HepG2 (cell line): ENCODE measurements around the gene CXorf38. TPM values are rescaled to one million over a fixed set of nuclear protein-coding genes. Genes with fewer than 3 reads are reported as not detected.

Source experiments
- ATAC-seq: fragments of 200-7000 bp; cut with Tn5 transposase; 3 replicates; pipeline ENCODE4 v1.9.1; 2020; ENCODE audit warnings: mild to moderate bottlenecking, moderate library complexity
- BruUV-seq: library from RNA; stranded (reverse); fragments of 400-500 nt; replicated peaks from 2 replicates; lab custom pipeline; 2021; lab: Mats Ljungman, UMichigan
- CTCF ChIA-PET: fragments of 300-600 bp; formaldehyde crosslinking; extraction: SDS; loops from one replicate; lab custom pipeline; 2021; ENCODE audit warnings: low total read pairs, inconsistent platforms, low intra/inter-chr PET ratio; lab: Yijun Ruan, JAX
- POLR2A ChIA-PET: fragments of 350-600 bp; sonication (Branson Sonifier 250); formaldehyde crosslinking; loops from one replicate; lab custom pipeline; 2020; ENCODE audit warnings: antibody characterized with exemption, inconsistent platforms; lab: Yijun Ruan, JAX
- DNase-seq: peaks from one replicate; pipeline ENCODE4 v3.0.0-alpha.2; 2015; ENCODE audit warnings: low spot score
- FAIRE-seq: peaks from 3 replicates; lab custom pipeline; 2011; peaks lifted over from hg19 to GRCh38; lab: Jason Lieb, UNC
- H2AFZ ChIP-seq: one replicate; pipeline ENCODE4 v1.6.1; 2011; ENCODE audit warnings: low read length, inconsistent platforms
- H3K27ac ChIP-seq: fragments of 300-600 bp; 3 replicates; pipeline ENCODE4 v1.8.0; 2011; ENCODE audit warnings: mixed run types, mild to moderate bottlenecking, mixed read lengths, low read length, inconsistent platforms; ENCODE audit not compliant: insufficient read depth; ENCODE audit errors: extremely low read length
- H3K27me3 ChIP-seq, 2 experiments: fragments of 200-600 bp in 1 of 2; 2 replicates in 1 of 2; 3 replicates in 1 of 2; pipeline versions ENCODE4 v1.6.0 to v1.8.0; 2011; ENCODE audit warnings: low read length in 2 of 2, mild to moderate bottlenecking in 2 of 2, moderate library complexity in 2 of 2, inconsistent platforms in 1 of 2; ENCODE audit not compliant: insufficient read depth in 2 of 2, control insufficient read depth in 1 of 2
- H3K36me3 ChIP-seq, 2 experiments: fragments of 200-600 bp in 1 of 2; replicated peaks in 1 of 2; 2 replicates in 1 of 2; 3 replicates in 1 of 2; pipeline versions ENCODE4 v1.5.1 to v1.8.0; 2011; ENCODE audit warnings: low read length in 2 of 2, inconsistent platforms in 1 of 2; ENCODE audit not compliant: insufficient read depth in 2 of 2, control insufficient read depth in 1 of 2
- H3K4me1 ChIP-seq: 2 replicates; pipeline ENCODE4 v1.5.1; 2012; ENCODE audit warnings: low read length, inconsistent platforms; ENCODE audit not compliant: insufficient read depth
- H3K4me2 ChIP-seq: 2 replicates; pipeline ENCODE4 v1.6.0; 2011; ENCODE audit warnings: low read depth, low read length, inconsistent platforms
- H3K4me3 ChIP-seq, 3 experiments: fragments of 200-600 bp in 1 of 3; sonication (generic), shearing (Covaris generic) in 1 of 3; replicated peaks in 1 of 3; 2 replicates each; pipeline ENCODE4 v1.5.1; 2011 to 2016; ENCODE audit warnings: low read length in 3 of 3, inconsistent platforms in 2 of 3, low read depth in 2 of 3, mild to moderate bottlenecking in 2 of 3, control low read depth in 1 of 3, mixed read lengths in 1 of 3; ENCODE audit not compliant: insufficient read depth in 1 of 3
- H3K79me2 ChIP-seq: one replicate; pipeline ENCODE4 v1.6.1; 2011; ENCODE audit warnings: low read length, inconsistent platforms; ENCODE audit not compliant: insufficient read depth
- H3K9ac ChIP-seq: 2 replicates; pipeline ENCODE4 v1.6.0; 2011; ENCODE audit warnings: mild to moderate bottlenecking, low read depth, low read length, inconsistent platforms; ENCODE audit not compliant: insufficient read depth
- H3K9me3 ChIP-seq: 2 replicates; pipeline ENCODE4 v1.5.1; 2012; ENCODE audit warnings: mild to moderate bottlenecking, low read length
- H4K20me1 ChIP-seq: 2 replicates; pipeline ENCODE4 v1.6.0; 2011; ENCODE audit warnings: inconsistent platforms, mild to moderate bottlenecking, low read length, moderate library complexity; ENCODE audit not compliant: insufficient read depth
- CTCF ChIP-seq: sonication (generic); formaldehyde crosslinking; IDR thresholded peaks from 2 replicates; pipeline ENCODE4 v1.5.0; 2020; ENCODE audit warnings: mild to moderate bottlenecking, missing genetic modification reagents, moderate library complexity
- EZH2 ChIP-seq: conservative IDR thresholded peaks from 2 replicates; pipeline ENCODE4 v1.6.1; 2012; ENCODE audit warnings: mild to moderate bottlenecking, low read depth, low read length, moderate library complexity
- FOXA1 ChIP-seq, 2 experiments: fragments of 450-650 bp in 1 of 2; sonication (generic) in 1 of 2; formaldehyde crosslinking in 1 of 2; IDR thresholded peaks; 2 replicates each; pipeline versions ENCODE4 v1.4.0 to v1.6.1; 2016 to 2020; ENCODE audit warnings: missing genetic modification reagents in 1 of 2
- GATAD2A ChIP-seq: IDR thresholded peaks from 2 replicates; pipeline ENCODE4 v1.6.1; 2016
- MAFK ChIP-seq, 2 experiments: IDR thresholded peaks in 1 of 2; conservative IDR thresholded peaks in 1 of 2; 2 replicates each; pipeline ENCODE4 v1.6.1; 2011; ENCODE audit warnings: improper control_type of control experiment in 2 of 2, low read length in 2 of 2
- MLXIP ChIP-seq: sonication (generic); formaldehyde crosslinking; IDR thresholded peaks from 2 replicates; pipeline ENCODE4 v1.9.0; 2021; ENCODE audit warnings: missing genetic modification reagents, borderline replicate concordance
- MNT ChIP-seq: fragments of 450-650 bp; IDR thresholded peaks from 2 replicates; pipeline ENCODE4 v1.6.1; 2016
- SAP130 ChIP-seq: IDR thresholded peaks from 2 replicates; pipeline ENCODE4 v1.6.1; 2016; ENCODE audit warnings: low read depth
- ZNF256 ChIP-seq: sonication (generic); formaldehyde crosslinking; conservative IDR thresholded peaks from 2 replicates; pipeline ENCODE4 v1.4.0; 2020; ENCODE audit warnings: missing genetic modification reagents
- ZNF724P ChIP-seq: sonication (generic); formaldehyde crosslinking; IDR thresholded peaks from 2 replicates; pipeline ENCODE4 v1.8.0; 2022; ENCODE audit warnings: missing genetic modification reagents, borderline replicate concordance
- WGBS: methylation state at CpG from one replicate; pipeline ENCODE4 v1.1.6; 2017; ENCODE audit warnings: low lambda C conversion rate; 5-methylcytosine and 5-hydroxymethylcytosine counted together
- in situ Hi-C: cut with HindIII; loops from 2 replicates; pipeline ENCODE4 v1.10.0; 2017; ENCODE audit warnings: low pct_unique_long_range_greater_than_20kb; ENCODE audit not compliant: extremely low pct_ligation_motif_present
- intact Hi-C: fragments of 100-400 bp; cut with micrococcal nuclease; formaldehyde crosslinking; loops from one replicate; pipeline ENCODE4 v1.10.0; 2022; ENCODE audit not compliant: unreplicated experiment
- polyA plus RNA-seq, 8 experiments: library from polyadenylated mRNA; depleted of rRNA in 3 of 8; stranded (reverse) in 7 of 8; unstranded in 1 of 8; fragments of >200 nt; fragmentation: Illumina TruSeq in 4 of 8; extraction: Trizol in 4 of 8; gene quantifications; 2 replicates each; pipeline versions ENCODE4 v1.2.1 to v1.2.3, GENCODE V29; 2011 to 2016; ENCODE audit warnings: low read depth in 4 of 8, missing spikeins in 1 of 8, mixed read lengths in 1 of 8; ENCODE audit not compliant: insufficient read depth in 1 of 8
- total RNA-seq, 5 experiments: library from RNA; depleted of rRNA; stranded (reverse); fragments of >200 nt; fragmentation: Illumina TruSeq; extraction: Trizol; gene quantifications; 2 replicates each; pipeline ENCODE4 v1.2.3, GENCODE V29; 2016; ENCODE audit warnings: low read depth in 1 of 5

CXorf38 gene
- total and polyA plus RNA-seq, 2 of the 13 experiments (the other 11 are each of a cell fraction or from before 2014, with no cell fraction given), result 4.6 to 6.7 TPM

GRCh38 chrX:40617566-40617965, 29.8 kb downstream of the CXorf38 start (continued):
- no peak for TF ChIP-seq SAP130 (CRISPR knock-in tag)
- TF ChIP-seq EZH2, result no peak
- no peak for TF ChIP-seq MAFK (conservative IDR thresholded peaks at IDR 0.05 in 1 of 2, IDR thresholded peaks at IDR 0.05 in 1 of 2; ENCODE audit: low read length in 2 of 2)
- TF ChIP-seq ZNF256 (CRISPR knock-in tag), result no peak

- in situ Hi-C loops (no loop called here), intact Hi-C loops (no loop called here)
- Histone ChIP-seq H3K4me1 (peaks cover 14% of the 10 kb centered on the region), H3K4me2 (no peak overlapping the region), H3K4me3 (no peak overlapping the region), H4K20me1 (no peaks in the 10 kb centered on the region), H3K27me3 (no peaks in the 10 kb centered on the region), H3K79me2 (no peaks in the 10 kb centered on the region), H3K36me3 (no peaks in the 10 kb centered on the region), H3K9me3 (no peaks in the 10 kb centered on the region), H3K27ac (no peak overlapping the region), H3K9ac (no peak overlapping the region), H2AFZ (no peak overlapping the region)
- no peak for ATAC-seq
- no peak for FAIRE-seq
- ChIA-PET POLR2A (no interaction called here), CTCF (no interaction called here)
- DNase-seq, result no peak
- TF ChIP-seq MNT, result 0 out of 2 replicates have a peak, but pooled peaks have one; percentile 3
- TF ChIP-seq GATAD2A (CRISPR knock-in tag), result no peak
- no peak for TF ChIP-seq CTCF
- TF ChIP-seq MLXIP (CRISPR knock-in tag), result no peak
- TF ChIP-seq ZNF724P, result no peak
- TF ChIP-seq FOXA1 (IDR thresholded peaks at IDR 0.05), result no peak
- no peak for TF ChIP-seq FOXA1 (CRISPR knock-in tag; IDR thresholded peaks at IDR 0.05)
- 71% methylated on average over 9 of the region's 9 CpGs for WGBS
- no TSS peak for BruUV-seq
Observed at GRCh38 chrX:40615976-40616375, 31.4 kb downstream of the CXorf38 start.
